ENCODE results near the gene DAGLA.

The DAGLA gene

DNA sequence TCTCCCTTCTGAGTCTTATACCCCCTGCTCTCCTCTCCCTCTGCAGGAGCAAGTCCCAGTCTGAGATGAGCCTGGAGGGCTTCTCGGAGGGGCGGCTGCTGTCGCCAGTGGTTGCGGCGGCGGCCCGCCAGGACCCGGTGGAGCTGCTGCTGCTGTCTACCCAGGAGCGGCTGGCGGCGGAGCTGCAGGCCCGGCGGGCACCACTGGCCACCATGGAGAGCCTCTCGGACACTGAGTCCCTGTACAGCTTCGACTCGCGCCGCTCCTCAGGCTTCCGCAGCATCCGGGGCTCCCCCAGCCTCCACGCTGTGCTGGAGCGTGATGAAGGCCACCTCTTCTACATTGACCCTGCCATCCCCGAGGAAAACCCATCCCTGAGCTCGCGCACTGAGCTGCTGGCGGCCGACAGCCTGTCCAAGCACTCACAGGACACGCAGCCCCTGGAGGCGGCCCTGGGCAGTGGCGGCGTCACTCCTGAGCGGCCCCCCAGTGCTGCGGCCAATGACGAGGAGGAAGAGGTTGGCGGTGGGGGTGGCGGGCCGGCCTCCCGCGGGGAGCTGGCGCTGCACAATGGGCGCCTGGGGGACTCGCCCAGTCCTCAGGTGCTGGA, 63.4 kb downstream of the DAGLA start:
- Histone ChIP-seq H3K4me2 (no peak overlapping the region), H4K20me1 (ENCODE audit: insufficient read depth) (no peaks in the 10 kb centered on the region), H3K79me2 (ENCODE audit: insufficient read depth, low read depth) (no peaks in the 10 kb centered on the region), H3K27me3 (ENCODE audit: insufficient read depth, low read depth) (peaks cover 8% of the 10 kb centered on the region; the same call in 1 of the 2 replicates), H3K36me3 (ENCODE audit: insufficient read depth) (no peaks in the 10 kb centered on the region), H2AFZ (ENCODE audit: low read depth) (no peak overlapping the region), H3K27ac (no peak overlapping the region), H3K4me3 (IDR thresholded peaks at IDR 0.05; ENCODE audit: insufficient read depth, low read depth, low read length) (no peak overlapping the region), H3K4me1 (ENCODE audit: low read depth, poor library complexity, severe bottlenecking) (no peaks in the 10 kb centered on the region), H3K9ac (no peak overlapping the region)
- TF ChIP-seq, protein P1, sequence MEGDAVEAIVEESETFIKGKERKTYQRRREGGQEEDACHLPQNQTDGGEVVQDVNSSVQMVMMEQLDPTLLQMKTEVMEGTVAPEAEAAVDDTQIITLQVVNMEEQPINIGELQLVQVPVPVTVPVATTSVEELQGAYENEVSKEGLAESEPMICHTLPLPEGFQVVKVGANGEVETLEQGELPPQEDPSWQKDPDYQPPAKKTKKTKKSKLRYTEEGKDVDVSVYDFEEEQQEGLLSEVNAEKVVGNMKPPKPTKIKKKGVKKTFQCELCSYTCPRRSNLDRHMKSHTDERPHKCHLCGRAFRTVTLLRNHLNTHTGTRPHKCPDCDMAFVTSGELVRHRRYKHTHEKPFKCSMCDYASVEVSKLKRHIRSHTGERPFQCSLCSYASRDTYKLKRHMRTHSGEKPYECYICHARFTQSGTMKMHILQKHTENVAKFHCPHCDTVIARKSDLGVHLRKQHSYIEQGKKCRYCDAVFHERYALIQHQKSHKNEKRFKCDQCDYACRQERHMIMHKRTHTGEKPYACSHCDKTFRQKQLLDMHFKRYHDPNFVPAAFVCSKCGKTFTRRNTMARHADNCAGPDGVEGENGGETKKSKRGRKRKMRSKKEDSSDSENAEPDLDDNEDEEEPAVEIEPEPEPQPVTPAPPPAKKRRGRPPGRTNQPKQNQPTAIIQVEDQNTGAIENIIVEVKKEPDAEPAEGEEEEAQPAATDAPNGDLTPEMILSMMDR (conservative IDR thresholded peaks at IDR 0.05; ENCODE audit: low read depth, low read length) = no peak

DNA sequence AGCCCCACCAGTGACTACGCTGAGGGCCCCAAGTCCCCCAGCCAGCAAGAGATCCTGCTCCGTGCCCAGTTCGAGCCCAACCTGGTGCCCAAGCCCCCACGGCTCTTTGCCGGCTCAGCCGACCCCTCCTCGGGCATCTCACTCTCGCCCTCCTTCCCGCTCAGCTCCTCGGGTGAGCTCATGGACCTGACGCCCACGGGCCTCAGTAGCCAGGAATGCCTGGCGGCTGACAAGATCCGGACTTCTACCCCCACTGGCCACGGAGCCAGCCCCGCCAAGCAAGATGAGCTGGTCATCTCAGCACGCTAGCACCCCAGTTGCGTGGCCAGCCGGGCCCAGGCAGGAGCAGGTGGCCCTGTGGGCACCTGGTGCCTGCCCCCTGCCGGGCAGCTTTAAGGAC, 64.0 kb downstream of the DAGLA start:
- Histone ChIP-seq H3K27me3 (ENCODE audit: insufficient read depth, low read depth) (peaks cover 8% of the 10 kb centered on the region; the same call in 1 of the 2 replicates), H3K4me1 (ENCODE audit: low read depth, poor library complexity, severe bottlenecking) (no peaks in the 10 kb centered on the region), H3K27ac (no peak overlapping the region), H3K4me2 (no peak overlapping the region), H3K9ac (no peak overlapping the region), H3K4me3 (IDR thresholded peaks at IDR 0.05; ENCODE audit: insufficient read depth, low read depth, low read length) (no peak overlapping the region), H3K79me2 (ENCODE audit: insufficient read depth, low read depth) (no peaks in the 10 kb centered on the region), H2AFZ (ENCODE audit: low read depth) (no peak overlapping the region), H4K20me1 (ENCODE audit: insufficient read depth) (no peaks in the 10 kb centered on the region), H3K36me3 (ENCODE audit: insufficient read depth) (no peaks in the 10 kb centered on the region)
- TF ChIP-seq, protein P1 (conservative IDR thresholded peaks at IDR 0.05; ENCODE audit: low read depth, low read length) = no peak

- Histone ChIP-seq H3K4me1 (ENCODE audit: low read depth, poor library complexity, severe bottlenecking) (no peaks in the 10 kb centered on the region), H3K4me2 (no peak overlapping the region), H3K36me3 (ENCODE audit: insufficient read depth) (no peaks in the 10 kb centered on the region), H3K9ac (no peak overlapping the region), H3K4me3 (IDR thresholded peaks at IDR 0.05; ENCODE audit: insufficient read depth, low read depth, low read length) (no peak overlapping the region), H3K27me3 (ENCODE audit: insufficient read depth, low read depth) (peaks cover 8% of the 10 kb centered on the region; the same call in 1 of the 2 replicates), H2AFZ (ENCODE audit: low read depth) (no peak overlapping the region), H4K20me1 (ENCODE audit: insufficient read depth) (no peaks in the 10 kb centered on the region), H3K79me2 (ENCODE audit: insufficient read depth, low read depth) (no peaks in the 10 kb centered on the region), H3K27ac (no peak overlapping the region)
- TF ChIP-seq, protein P1 (conservative IDR thresholded peaks at IDR 0.05; ENCODE audit: low read depth, low read length) = no peak
Observed at GRCh38 chr11:61744609-61745156, 64.5 kb downstream of the DAGLA start.

DNA sequence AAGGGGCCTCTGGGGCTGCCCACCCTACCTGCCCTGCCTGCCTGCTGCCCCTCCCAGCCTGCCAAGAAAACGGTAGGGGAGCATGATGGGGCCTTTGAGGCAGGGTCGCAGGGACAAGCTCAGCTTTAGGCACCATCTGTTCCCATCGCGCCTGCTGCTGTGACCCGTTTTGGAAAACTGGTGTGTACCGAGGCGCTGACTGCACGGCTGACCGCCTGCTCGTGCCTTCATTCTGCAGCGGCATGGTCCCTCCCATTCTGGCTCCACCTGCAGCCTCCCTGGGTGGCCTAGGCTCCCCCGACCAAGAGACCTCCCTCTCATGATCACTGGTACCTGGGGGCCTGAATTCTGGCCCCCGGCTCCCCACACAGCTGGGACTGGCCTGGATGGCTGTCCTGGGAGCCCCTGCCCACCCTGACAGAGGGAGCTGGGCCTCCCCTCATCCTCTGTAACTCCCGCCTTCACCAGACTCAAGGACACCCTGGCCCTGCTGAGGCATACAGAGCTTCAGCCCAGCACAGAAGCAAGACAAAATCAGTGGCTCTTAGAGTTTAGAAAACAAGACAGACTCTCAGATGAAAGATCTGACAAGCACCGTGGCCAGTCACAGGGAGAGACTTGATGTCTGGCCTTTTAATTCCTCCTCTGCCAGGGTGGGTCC, 65.7 kb downstream of the DAGLA start:
- Histone ChIP-seq H3K79me2 (ENCODE audit: insufficient read depth, low read depth) (no peaks in the 10 kb centered on the region), H4K20me1 (ENCODE audit: insufficient read depth) (no peaks in the 10 kb centered on the region), H3K4me2 (no peak overlapping the region), H3K4me3 (IDR thresholded peaks at IDR 0.05; ENCODE audit: insufficient read depth, low read depth, low read length) (no peak overlapping the region), H3K9ac (no peak overlapping the region), H3K27ac (no peak overlapping the region), H3K4me1 (ENCODE audit: low read depth, poor library complexity, severe bottlenecking) (no peaks in the 10 kb centered on the region), H3K27me3 (ENCODE audit: insufficient read depth, low read depth) (peaks cover 8% of the 10 kb centered on the region; the same call in 1 of the 2 replicates), H2AFZ (ENCODE audit: low read depth) (no peak overlapping the region), H3K36me3 (ENCODE audit: insufficient read depth) (no peaks in the 10 kb centered on the region)
- TF ChIP-seq, protein P1 (conservative IDR thresholded peaks at IDR 0.05; ENCODE audit: low read depth, low read length) = no peak

Data from KMS-11 (cell line).